ENCODE data around the gene MCF2L.

GRCh38 chr13:113093580-113094409, 124.8 kb downstream of the MCF2L start:
- TF ChIP-seq CTCF (IDR thresholded peaks at IDR 0.05; ENCODE audit: poor library complexity, severe bottlenecking) (no peak), EZH2 (IDR thresholded peaks at IDR 0.05; ENCODE audit: borderline replicate concordance, insufficient read depth, low read length, poor library complexity, severe bottlenecking) (no peak)

All from neural cell (in vitro differentiated cells).